HG03108 (cell line): ENCODE measurements around the gene C1RL.
"Not testable (repeated sequence)": the region's sequence is repeated elsewhere in the genome, so short reads cannot be mapped to it uniquely, and the experiment has no call there.

Source experiments
- ATAC-seq: cut with Tn5 transposase; IDR thresholded peaks from one replicate; pipeline ENCODE4 v1.9.1; 2021; ENCODE audit warnings: moderate library complexity; ENCODE audit not compliant: unreplicated experiment

C1RL gene

DNA sequence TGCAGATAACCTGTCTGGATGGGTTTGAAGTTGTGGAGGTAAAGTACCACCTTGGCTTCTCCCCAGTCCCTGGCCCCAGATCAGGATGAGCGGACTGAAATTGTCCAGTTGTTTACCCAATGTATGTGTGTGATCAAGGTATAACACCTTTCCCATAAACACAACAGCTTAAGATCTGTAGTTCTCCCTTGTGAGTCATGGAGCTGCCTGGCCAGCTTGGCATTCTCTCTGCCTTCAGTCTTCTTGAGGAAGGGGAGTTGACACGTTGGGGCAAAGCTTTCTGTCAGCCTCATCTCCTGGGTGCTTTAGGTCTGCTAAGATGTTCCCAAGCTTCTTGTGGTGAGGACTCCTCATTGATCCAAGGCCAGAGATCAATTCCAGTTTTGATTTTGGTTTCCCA lies 42.4 kb downstream of the C1RL start:
- no peak for ATAC-seq

DNA sequence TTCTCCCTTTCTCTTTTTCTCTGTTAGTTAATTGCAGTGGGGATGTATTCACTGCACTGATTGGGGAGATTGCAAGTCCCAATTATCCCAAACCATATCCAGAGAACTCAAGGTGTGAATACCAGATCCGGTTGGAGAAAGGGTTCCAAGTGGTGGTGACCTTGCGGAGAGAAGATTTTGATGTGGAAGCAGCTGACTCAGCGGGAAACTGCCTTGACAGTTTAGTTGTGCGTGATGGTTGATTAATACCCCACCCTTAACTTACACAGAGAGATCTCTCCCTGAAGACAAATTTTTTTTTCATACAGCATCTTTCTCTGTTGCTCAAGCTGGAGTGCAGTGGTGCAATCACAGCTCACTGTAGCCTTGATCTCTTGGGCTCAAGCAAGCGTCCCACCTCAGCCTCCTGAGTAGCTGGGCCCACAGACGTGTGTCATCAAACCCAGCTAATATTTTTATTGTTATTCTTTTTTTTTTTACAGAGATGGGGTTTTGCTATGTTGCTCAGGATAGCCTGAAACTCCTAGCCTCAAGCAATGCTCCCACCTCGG lies 43.9 kb downstream of the C1RL start:
- ATAC-seq: no peak

DNA sequence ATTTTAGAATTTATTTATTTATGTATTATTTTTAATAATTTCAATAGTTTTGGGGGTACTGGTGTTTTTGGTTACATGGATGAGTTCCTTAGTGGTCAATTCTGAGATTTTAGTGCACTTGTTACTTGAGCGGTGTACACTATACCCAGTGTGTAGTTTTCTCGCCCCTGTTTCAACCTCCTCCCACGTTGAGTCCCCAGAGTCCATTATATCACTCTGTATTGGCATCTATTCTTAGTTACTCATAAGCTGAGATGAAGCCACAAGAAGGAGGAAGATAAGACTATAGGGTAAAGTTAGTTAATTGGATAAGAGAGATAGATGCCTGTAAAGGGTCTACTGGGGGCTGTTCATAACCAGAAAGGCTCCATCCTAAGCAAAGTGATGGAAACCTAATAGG lies 44.5 kb downstream of the C1RL start:
- no peak for ATAC-seq

DNA sequence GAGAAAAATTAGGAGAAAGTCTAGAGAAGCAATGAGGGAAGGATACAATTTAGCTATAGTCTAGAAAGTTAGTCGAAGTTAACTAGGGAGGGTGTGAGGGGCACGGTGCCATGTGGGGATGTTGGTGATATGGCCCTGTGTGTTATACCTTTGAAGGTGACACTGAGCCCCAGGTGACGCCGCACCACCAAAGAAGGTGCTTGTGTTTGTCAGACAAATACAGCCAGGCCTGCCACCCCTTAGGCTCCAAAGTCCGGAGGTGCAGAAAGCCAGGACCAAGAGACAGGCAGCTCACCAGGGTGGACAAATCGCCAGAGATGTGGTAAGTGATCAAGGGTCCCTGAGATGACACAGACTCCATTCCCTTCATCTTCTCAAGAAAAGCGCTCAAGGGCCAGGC lies 47.4 kb downstream of the C1RL start:
- ATAC-seq: no peak

DNA sequence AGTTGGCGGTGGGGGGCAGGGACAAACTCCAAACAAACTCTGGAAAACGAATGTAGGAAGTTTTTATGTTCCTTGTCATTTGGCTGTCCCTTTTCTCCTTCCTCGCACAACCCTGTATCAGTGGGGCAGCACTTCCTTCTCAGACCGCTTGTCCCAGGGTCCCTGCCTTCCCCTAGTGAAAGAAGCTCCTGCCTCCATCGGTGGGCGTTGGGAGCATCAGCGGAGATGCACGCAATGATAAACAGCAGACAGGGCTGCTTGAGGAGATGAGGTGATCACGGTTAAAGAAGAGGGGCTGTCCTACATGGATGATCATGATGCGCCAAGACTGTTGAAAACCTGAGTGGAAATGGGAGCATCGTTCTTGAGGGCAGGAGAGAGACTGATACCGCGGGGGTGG lies 47.9 kb downstream of the C1RL start:
- no peak for ATAC-seq

DNA sequence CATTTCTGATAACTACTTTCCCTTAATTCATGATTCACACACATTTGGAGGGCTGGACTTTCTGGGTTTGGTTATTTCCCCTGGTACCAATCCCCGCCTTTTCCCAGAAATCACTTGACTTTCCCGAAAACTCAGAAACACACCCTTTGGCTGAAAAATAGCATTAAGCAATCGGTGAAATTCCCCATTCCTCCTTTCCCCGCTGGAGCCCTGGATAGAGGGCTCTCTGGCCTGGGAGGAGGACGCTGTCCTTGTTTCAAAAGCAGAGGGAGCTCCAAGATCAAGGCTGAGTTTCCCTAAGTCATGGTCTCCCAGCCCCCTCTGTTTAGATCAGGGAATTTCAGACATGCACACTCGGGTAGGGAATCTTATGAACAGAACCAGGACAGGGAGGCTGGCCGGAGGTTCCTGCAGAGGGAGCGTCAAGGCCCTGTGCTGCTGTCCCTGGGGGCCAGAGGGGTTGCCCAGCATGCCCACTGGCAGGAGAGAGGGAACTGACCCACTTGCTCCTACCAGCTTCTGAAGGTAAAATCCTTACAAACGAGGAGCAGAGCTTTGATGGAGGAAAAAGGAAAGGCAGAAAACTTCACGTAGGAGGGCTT lies 48.6 kb downstream of the C1RL start, which contains the start of gene C1S:
Gene C1S, plus strand, starts transcription at position 366 of the 602 bp plus-strand sequence. CDS start 1,195 bp downstream, outside the sequence.
- no peak for ATAC-seq

DNA sequence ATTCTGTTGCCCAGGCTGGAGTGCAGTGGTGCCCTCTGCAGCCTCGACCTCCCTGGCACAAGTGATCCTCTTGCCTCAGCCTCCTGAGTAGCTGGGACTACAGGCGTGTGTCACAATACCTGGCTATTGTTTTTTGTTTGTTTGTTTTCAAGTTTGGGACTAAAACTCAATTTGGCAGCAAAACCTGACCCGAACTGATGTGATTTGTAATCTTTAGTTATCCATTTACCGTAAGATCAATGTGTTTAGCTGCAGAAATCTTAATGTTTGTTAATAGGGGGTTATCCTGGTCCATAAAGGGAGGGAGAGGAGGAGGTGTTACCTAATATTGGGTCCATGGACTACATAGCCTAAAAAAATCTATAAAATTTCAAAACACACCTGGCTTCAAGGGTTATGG lies 49.2 kb downstream of the C1RL start:
- ATAC-seq: no peak

DNA sequence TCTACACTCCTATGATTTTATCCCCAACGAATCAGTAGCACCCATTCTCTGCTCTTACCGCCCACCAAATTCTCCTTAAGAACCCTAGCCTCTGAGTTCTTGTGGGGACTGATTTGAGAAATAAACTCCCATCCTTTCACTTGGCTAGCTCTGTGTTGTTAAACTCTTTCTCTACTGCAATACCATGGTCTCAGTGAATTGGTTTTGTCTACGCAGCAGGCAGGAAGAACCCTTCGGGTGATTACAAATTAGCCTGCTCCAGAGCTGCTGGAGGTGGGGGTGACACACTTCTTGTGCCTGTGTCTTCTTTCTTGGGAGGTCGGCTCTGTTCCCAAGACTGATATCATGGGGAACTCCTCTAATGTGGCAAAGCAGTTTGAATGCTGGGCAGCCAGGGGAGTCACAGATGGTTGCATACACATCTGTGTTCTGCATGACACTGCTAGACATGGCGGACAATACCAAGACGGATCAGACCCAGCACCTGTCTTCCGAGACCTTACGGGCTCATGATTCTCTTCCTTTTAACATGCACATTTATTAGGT lies 50.1 kb downstream of the C1RL start:
- no peak for ATAC-seq

DNA sequence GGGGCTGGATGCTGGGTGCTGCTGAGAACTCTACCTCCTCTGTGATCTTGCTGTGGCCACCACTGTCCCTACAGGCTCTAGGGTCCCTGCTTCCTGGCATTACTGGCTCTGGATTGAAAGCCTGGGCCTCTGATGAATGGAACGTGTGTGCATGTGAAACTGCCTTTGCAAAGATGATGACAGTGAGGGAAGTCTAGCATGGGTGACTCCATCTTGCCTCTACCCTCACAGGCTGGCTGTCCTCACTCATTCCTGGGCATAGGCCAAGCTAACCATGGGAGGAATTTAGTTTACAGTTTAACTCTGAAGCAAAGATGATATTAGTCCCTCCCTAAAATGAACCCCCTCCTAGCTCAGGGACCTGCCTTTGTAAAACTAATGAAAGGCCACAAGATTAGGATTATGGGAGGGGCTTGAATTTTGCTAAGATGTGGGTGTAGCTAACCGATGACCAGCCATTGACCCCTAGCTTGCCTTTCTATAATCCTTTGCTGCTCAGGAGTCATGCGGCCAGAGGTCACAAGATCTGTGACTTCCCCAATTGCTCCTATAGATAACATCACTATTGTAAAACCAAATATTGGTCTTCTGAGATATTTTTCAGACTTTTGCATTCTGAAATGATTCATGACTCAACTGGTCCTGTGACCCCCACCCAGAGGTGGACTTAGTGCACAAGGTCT lies 50.7 kb downstream of the C1RL start:
- ATAC-seq: no peak

DNA sequence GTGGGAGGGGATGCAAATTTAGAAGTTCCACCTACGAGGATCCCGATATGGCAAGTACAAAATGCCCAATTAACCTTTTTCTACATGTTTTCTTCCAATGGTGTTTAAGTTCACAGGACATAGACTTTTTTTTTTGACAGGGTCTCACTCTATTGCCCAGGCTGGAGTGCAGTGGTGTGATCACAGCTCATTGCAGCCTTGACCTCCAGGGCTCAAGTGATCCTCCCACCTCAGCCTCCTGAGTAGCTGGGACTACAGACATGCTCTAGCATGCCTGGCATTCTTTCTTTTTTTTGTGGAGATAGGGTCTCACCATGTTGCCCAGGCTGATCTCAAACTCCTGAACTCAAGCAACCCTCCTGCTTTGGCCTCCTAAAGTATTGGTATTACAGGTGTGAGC lies 53.3 kb downstream of the C1RL start:
- ATAC-seq: not testable (repeated sequence)

DNA sequence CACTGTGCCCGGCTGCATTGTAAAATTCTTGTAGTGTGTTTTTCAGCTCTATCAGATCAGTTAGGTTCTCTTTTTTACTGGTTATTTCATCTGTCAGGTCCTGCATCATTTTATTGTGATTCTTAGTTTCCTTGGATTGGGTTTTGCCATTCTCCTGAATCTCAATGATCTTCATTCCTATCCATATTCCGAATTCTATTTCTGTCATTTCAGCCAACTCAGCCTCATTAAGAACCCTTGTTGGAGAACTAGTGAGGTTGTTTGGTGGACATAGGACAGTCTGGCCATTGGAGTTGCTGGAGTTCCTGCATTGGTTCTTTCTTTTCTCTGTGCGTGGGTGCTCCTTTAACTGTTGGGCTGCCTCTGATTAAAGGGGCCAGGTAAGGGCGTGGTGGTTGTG lies 54.1 kb downstream of the C1RL start:
- no peak for ATAC-seq

DNA sequence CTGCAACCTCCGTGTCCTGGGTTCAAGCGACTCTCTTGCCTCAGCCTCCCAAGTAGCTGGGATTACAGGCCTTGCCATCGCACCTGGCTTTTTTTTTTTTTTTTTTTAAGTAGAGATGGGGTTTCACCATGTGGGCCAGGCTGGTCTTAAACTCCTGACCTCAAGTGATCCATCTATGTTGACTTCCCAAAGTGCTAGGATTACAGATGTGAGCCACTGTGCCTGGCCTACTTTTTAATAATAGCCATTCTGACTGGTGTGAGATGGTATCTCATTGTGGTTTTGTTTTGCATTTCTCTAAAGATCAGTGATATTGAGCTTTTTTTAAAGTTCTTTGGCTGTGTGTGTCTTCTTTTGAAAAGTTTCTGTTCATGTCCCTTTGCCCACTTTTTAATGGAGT lies 59.0 kb downstream of the C1RL start:
- not testable (repeated sequence) for ATAC-seq

DNA sequence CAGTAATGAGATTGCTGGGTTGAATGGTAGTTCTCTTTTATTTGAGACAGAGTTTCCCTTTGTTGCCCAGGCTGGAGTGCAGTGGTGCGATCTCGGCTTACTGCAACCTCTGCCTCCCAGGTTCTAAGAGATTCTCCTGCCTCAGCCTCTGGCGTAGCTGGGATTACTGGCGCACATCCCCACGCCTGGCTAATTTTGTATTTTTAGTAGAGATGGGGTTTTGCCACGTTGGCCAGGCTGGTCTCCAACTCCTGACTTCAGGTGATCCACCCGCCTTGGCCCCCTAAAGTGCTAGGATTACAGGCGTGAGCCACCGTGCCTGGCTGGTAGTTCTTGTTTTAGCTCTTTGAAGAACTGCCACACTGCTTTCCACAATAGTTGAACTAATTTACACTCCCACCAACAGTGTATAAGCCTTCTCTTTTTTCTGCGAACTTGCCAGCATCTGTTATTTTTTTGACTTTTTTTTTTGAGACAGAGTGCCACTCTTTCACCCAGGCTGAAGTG lies 59.5 kb downstream of the C1RL start:
- ATAC-seq: not testable (repeated sequence)

DNA sequence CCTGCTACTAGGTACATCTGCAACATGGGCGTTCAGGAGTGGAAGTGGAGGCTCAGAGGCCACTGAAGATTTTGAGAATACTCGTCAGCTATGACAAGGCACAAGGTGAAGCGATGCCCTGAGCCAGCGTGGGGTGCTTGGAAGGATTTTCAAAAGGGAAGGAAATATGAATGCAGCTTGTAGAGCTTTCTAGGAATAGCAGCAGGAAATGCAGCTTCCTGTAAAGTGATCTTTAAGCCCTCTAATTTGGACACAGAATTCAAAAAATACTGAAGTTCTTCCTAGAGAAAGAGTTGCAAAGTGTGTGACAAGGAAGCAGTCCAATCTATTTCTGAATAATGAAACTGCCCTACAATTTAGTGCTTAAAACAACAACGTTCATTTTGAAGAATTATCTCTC lies 61.7 kb downstream of the C1RL start:
- no peak for ATAC-seq

DNA sequence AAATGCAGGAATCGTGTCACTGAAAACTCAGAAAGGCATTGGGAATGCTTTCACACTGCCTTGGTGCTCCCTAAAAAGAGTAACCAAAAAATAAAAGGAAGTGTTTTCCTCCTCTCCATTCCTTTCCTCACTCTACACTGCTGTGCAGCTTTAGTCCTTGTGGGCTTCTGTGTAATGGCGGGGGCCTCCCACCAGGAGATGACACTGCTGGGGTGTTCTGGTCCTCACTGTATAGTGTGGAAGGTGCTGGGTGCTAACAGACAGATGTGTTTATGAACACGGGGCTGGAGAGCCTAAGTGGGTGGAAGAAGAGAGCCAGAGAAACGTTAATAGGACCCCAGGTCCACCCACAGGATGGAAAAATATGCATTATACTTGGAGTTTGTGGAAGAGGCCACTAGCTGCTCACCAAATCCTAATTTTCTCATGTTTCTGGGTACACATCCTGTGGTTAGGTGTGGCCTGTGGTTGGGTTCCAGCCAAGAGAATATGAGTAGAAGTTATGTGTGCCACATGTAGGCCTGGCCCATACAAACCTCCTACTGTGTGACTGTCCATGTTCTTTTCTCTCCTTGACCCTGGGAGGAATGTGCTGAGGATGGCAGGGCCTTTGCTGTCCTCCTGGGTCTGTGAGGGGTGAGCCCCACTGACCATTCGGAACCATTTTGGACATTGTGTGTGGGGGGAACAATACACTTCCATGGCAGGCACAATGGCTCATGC lies 62.5 kb downstream of the C1RL start:
- ATAC-seq: no peak

DNA sequence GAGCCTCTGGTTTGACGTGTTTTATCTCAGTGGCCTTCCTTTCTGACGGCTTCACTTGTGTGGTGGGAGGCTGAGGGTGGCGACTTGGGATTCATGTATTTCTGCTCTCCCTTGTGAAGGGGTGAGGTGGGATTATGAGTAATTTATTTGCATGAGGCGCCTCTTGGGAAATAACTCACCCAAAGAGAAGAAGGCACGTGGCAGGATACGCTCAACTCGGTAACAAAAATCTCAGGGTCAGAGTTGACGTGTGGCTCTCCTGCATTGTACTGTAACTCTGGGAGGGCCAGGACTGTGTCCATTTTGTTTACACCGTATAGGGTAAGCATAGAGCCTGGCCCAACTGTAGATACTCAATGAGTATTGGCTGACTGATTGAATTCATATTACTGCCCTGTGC lies 63.1 kb downstream of the C1RL start:
- ATAC-seq: no peak
